Measurements from ENCODE around the gene PLCZ1. TPM values are rescaled to one million over a fixed set of nuclear protein-coding genes. Genes with fewer than 3 reads are reported as not detected.

The PLCZ1 gene, protein sequence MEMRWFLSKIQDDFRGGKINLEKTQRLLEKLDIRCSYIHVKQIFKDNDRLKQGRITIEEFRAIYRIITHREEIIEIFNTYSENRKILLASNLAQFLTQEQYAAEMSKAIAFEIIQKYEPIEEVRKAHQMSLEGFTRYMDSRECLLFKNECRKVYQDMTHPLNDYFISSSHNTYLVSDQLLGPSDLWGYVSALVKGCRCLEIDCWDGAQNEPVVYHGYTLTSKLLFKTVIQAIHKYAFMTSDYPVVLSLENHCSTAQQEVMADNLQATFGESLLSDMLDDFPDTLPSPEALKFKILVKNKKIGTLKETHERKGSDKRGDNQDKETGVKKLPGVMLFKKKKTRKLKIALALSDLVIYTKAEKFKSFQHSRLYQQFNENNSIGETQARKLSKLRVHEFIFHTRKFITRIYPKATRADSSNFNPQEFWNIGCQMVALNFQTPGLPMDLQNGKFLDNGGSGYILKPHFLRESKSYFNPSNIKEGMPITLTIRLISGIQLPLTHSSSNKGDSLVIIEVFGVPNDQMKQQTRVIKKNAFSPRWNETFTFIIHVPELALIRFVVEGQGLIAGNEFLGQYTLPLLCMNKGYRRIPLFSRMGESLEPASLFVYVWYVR
- total RNA-seq (ENCODE audit: low replicate concordance) = not detected in 2 replicates

DNA sequence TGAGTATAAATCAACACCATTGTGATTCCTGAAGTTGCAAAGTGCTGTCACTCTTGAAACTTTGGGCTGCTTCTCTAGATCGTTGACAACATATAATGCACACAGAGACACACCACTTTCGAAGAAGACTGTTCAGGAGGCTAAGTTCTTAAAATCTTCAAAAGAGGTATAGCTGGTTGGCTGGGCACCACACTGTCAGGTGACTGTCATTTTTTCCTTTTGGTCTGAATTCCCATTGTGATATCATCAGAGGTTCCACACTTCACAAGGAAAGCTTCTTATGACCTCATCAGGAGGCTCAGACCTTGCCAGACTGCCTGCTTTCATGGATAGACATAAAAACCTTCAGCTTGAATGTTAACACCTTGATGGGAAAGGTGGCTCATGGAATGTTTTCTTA, at the start of gene PLCZ1, which contains the start of gene CAPZA3:
Gene PLCZ1 (minus strand): TSS at position 194 of the 400 bp plus-strand sequence. CDS start 641 bp downstream, outside the sequence.
Gene CAPZA3 (plus strand): TSS at position 301 of the 400 bp plus-strand sequence. CDS start 150 bp downstream, outside the sequence.

Other genes with a start within 250 kb of the PLCZ1 start
- not detected in 2 replicates for gene CAPZA3, start 107 bp upstream of the PLCZ1 start, total RNA-seq (ENCODE audit: low replicate concordance)